GDM1 (cell line): ENCODE results near the gene CNOT4.

ENCODE experiments used
- DNase-seq: peaks from one replicate; lab custom pipeline; 2025; lab: John Stamatoyannopoulos, UW

The CNOT4 gene

DNA sequence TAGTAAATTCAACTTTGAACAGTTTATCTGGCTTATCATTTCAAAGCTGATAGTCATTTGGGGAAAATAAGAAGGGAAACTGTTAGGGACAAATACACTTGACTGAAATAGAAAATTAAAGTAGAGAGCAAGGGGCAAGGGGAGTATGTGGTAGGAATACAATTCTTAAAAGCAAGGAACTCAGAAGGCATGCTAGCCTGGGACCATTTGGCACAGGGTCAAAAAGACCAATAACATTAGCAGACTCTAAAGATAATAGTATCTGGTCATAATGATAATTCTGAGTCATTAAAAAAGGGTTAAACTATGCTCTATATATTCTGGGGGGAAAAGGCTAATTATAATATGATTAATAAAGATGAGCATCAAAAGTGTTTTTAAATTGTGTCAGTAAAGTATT, 112.2 kb downstream of the CNOT4 start:
- no peak for DNase-seq

DNA sequence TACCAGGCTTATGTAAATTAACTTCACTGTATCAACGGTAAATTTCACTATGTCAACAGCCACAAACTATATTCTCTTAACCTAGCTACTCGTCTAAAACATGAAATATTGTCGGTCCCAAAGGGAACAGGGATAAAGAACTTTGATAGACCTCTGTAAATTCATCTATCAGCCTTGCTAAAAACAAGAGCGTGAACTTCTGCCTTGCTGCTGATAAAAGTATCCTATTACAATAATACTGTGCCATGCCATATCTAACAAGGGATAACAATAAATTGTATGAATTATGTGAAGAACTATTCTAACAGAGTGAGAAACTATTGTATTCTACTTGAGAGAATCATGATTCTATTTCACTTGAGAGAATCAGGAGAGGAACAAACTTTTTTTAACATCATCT, 117.2 kb downstream of the CNOT4 start:
- DNase-seq = no peak

DNA sequence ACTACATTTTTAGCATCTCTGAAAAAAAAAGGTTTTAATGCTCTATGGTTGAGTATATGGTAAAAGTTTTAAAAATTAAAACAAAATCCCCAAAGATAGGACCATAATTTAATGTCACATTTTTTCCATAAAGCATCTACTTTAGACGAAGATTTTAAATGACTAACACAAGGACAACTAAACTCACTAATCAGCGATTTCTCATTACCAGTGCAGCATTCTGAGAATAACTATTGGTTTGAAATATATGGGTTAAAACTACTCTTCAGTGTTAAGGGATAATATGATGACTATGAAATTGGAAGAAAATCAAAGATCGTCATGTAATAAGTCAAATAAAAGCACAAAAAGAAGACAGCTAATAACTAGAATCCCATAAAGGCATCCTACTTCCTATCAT, 118.4 kb downstream of the CNOT4 start:
- no peak for DNase-seq

DNA sequence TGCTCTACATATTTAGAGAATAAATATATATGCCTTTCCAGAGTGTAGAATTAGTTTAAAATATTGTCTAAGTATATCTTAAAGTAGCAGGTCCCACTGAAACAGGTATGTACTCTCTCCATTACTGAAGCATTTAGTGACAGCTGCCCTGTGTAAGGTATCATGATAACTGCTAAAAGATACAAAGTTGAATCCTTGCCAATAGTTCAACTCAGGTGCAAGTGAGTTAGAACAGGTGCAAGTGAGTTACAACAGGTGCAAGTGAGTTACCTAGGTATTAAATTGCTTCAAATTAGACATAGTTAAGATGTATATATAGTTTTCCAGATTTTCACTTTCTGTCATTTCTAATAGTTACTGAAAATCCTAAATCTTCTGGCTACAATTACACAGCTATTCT, 119.1 kb downstream of the CNOT4 start:
- DNase-seq = no peak

DNA sequence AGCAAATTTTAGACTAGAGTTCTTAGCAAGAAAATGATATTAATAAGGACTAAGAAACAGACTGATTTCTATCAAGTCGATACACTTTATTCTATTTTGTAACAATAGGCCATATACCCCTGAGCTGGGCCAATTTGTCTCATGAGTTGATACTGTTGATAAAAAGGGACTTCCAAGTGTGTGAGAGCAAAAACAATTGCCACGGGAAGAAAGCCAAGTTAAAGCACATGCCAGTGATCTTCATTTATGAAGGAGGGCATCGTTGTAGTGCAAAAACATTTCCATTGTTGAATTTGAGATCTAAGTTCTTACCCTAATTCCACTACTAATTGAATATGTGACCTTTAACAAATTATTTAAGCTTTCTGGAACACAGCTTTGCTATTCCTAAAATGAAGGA, 119.9 kb downstream of the CNOT4 start:
- DNase-seq = no peak

DNA sequence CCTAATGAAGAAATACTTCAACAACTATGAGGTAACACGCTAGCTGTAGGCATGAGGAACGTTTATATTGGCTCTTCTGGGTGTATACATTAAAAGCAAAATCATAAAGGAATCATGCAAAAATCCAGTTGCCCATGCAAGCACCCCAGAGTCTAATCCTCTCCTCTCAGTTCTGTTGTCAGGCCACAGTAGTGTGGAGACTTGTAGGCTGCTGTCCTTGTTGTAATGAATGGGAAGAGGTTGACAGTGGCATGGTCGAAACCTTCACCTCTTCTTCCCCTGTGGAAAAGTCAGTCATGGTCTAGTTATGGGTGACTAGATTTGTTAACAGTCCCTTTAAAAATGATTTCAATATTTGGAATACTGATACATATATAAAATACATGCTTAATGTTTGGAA, 121.3 kb downstream of the CNOT4 start:
- DNase-seq = no peak

DNA sequence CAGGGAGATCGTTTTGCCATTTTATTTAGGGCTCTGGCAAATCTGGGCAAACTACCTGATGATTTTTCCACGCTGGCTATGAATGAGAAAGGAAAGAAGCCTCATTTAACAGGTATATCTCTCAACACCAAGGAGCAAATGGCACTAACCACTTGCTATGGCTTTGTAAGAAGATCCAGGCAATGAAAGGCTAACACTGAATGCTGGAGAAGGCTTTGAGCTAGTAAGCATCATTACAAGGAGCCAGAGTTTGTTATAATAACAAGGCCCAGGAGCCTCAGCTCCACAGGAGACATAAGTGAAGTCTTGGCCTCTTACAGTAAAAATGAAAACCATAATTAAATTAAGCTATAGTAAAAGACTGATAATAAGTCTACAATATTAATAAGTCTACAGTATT, 123.1 kb downstream of the CNOT4 start:
- DNase-seq = no peak

DNA sequence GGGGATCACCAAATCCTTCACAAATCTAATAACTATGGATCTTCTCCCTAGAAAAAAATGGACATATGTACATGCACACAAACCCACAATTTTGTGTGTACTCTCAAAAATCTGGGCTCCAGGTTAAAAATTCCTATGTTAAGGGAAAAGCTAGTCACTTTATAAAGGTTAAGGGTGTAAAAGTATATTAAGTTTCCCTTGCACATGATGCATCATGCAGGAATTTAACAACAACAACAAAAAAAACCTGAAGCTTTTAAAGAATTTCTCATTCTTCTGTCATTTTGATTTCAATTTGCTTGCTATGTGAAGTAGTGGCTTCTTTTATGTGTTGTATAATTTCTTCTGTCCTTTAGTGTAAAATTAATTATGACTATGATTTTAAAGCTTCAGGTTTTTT, 123.7 kb downstream of the CNOT4 start:
- no peak for DNase-seq

DNA sequence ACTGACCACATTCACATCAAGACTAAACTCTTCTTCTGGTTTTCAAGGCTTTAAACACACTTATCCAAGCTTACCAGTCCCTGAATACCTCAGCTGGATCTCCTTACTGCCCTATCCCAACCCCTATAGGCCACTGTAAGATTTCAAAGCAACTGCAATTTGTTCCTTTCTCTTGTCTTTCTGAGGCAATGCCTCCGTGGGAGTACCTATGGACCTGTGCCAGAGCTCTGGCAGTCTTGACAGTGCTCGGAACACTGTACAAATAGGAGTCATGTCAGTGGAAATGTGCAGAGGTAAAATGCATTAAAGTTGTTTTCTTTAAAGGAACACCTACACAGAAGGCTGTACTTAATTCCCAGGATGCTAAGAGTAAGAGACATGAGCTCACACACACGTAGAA, 124.7 kb downstream of the CNOT4 start:
- no peak for DNase-seq

DNA sequence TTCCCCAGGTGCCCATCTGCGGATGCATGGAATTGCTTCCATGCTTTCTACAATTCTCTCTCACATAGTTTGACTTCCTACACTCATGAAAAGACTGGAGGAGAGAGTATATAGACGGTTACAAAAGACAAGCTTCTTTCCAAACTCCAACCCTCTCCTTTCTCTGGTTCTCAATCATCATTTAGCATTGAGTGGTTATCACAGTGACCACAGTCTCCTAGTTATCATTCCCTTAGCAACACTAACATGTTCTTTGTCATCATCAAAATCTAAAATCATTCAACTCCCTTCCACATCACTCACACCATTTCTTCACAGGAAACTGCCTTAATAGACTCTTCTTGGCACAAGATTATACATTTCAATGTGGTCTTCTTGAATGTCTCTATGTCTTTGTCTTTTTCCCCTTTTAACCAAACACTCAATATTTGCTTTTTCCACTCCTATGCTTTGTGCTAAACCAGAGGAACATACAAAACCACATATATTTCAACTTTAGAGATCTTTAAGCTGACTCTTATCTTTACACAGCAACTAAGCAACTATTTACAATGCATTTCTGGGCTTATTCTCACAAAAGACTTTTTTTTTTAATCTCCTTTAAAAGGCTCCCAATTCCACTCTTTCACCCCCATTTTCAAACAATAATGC, 126.3 kb downstream of the CNOT4 start:
- DNase-seq = no peak

DNA sequence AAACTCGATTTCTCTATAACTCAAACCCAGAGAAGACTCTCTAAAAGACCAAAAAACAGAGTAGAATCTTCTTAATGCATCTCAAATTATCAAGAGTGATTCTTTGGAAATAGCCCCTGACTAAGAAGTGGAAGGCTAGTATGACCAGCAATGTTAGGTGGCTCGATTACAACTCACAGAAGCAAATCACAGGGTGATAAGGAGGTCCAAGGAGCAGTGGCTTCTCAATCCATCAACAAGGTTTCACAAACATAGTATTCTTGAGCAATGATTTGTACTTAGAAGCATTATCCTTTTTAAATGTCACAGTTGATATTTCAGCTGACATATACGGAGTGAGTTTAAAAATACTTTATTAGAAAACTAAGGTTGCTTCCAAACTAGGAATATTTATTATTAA, 127.7 kb downstream of the CNOT4 start:
- no peak for DNase-seq

DNA sequence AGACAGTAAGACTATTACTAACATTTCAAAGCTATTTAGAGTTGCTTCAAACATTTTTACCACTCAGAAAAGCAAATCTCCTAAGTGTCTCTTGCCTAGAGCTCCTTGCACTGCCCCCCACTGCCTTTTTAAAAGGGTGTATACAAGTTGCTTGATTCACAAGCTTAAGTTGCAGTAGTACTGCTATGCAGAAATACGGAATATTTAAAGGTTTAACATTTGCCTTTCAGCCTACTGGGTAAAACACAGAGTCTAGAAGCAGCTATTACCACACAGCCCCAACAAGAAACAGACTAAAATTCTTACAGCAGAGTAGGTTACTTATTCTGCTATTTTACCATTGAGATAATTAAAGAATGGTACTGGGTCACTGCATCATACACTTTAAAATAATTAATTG, 128.5 kb downstream of the CNOT4 start:
- no peak for DNase-seq

DNA sequence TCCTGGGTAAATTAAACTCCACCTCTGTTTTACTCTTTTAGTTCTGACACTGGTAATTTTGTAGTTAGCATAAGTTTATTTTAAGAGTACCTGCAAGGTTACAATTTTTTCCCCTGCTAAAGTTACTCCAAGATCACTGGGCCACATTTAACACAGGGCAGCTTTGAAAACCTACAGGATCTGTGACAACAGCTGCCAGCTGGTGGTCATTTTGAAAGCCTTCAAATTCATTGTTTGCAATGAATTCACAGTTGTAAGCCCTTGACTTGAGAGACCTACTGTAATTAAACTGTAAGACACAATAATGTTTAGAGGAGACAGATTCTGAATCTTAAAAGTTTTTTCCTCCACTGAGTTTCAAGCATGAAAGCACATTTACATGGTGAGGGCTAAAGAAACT, 129.6 kb downstream of the CNOT4 start:
- no peak for DNase-seq

DNA sequence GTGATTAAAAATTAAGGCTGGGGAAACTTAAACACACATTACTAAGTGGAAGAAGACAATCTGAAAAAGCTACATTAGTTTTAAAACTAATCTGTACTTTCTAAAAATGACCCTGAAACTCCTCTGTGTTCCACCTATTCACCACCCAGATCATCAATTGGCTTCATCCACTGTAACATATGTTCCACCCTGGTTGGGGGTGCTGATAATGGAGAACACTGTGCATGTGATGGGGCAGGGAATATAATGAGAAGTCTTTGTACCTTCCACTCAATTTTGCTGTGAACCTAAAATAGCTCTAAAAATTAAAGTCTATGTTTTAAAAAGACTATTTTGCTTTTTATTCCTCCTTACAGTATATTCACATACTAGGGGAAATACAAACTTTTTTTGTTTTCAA, 132.7 kb downstream of the CNOT4 start:
- DNase-seq = no peak

DNA sequence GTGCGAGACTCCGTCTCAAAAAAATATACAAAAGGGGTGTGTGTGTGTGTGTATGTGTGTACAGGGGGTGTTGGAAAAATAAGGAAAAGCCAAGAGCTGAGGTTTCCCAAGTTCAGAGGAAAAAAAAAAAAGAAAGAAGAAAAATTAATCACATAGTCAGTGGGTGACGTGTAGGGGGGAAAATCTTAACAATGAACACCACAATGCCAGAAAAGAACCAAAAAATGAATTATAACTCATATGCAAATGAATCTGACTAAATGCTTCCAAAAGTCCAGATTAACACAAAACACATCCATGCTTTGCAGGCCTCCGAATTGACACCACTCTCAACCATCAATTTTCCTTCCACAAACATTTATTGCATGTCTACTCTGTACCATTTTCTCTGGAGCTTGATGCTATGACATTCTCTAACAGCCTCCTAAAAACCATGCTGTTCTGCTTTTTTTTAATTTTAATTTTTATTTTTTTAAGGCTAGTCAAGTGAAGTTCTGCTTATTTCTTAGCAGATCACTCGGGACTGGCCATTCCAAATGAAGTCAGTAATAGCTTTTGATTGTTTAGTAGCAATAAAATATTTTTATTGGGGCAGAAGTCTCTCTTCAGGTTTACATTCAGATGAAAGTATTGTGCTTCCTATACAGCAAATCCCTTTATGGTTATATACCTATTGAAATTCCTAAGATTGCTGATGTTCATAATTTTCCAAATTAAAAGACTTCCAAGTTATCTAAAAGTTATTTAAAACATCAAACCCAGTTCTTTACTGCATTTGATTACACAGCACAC, 133.8 kb downstream of the CNOT4 start:
- no peak for DNase-seq

DNA sequence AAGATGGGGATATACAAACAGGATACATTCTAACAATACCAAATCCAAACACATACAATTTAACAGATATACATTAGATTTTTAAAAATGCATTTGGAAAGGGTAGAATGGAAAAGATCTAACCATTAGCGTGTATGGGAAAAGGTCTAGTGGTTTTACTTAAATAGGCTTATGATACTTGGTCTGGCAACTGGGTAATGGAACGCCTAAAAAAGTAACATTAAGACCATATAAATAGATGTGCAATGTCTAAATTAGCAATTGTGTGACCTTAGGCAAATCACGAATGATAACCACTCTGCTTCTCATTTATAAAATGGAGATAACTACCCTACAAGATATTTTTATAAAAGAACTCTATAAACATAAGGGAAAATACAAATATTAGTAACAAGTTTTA, 135.2 kb downstream of the CNOT4 start:
- no peak for DNase-seq

DNA sequence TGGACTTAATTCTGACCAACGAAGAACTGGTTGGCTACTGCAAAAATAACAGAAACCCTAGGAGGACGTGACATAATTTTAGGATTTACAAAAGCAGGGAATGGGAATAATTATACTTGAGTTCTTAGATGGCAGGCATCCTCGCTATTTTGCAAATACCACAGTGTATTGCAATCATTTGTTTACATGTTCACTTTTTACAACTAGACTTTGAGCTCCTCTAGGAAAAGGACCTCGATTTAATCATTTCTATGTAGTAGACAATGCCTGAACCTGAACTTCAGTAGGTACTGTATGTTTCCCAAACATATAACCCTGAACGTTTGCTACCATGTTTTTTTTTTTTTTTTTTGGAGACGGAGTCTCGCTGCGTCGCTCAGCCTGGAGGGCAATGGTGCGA, 137.7 kb downstream of the CNOT4 start:
- no peak for DNase-seq

DNA sequence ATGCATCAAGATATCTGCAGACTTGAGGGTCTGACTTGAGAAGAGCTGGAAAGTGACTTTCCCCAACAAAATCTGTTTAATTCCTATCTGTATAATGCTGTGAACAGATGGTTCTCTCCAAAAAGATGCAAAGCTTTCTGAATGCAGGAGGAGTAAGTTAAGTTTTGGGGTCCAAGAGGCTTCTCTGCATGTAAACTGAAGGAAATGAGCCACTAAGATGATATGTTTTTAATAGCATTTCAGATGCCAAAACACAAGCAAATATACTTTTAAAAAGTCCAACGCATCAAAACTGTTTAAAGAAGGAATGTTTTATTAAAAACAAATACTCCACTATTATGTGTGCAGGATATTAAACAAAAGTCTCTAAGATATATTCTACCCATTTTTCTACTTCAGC, 139.2 kb downstream of the CNOT4 start:
- DNase-seq = no peak

DNA sequence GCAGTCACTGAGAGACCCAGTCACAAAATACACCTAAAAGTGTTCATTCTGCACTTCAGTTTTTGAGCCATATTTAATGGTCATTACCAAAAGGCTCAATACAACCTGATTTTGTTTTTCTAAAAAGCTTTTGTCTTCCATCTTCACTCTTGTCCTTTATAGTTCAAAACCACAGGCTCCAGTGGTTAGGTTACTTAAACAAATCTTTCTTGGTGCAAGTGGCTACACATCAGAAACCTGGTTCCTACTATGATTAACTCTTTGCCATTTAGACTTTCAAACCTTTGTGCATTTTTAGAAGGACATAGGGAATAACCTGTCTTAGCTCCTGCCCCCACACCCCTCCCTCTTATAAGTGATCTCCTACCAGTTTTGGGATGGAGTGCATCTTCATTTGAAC, 140.5 kb downstream of the CNOT4 start:
- DNase-seq = no peak

DNA sequence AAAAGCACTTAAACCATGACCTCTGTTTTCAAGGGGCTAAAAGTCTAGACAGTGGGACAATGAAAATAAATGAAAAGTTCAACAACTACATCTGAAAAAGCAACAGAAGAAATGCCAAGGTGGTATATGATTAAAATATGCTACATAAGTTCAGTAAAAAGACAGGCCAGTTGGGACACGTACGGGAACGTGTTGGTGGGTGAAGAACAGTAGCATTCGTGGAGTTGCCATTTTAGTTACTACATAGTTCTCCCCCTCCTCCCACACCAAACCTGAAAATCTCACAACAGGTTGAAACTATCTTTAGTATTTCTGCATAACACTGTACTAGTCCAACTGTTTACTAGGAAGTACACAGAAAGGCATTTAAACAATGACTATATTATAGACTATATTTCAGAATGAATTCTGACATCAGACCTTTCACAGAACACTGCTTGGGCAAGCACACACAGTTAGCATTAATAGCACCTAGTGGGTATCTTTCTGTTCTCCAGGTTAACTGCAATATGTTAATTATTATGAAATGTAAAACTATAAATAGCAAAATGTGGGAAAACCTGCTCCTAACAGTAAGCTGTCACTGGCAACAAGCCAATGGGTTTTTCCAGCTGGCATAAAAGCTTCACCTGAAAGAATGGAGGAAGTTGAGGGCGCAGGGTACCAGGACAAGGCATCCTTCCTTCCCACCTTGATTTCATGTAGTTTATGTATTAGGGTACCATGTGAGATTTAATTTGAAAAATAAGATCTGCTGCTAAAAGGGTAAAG, 141.3 kb downstream of the CNOT4 start:
- no peak for DNase-seq

DNA sequence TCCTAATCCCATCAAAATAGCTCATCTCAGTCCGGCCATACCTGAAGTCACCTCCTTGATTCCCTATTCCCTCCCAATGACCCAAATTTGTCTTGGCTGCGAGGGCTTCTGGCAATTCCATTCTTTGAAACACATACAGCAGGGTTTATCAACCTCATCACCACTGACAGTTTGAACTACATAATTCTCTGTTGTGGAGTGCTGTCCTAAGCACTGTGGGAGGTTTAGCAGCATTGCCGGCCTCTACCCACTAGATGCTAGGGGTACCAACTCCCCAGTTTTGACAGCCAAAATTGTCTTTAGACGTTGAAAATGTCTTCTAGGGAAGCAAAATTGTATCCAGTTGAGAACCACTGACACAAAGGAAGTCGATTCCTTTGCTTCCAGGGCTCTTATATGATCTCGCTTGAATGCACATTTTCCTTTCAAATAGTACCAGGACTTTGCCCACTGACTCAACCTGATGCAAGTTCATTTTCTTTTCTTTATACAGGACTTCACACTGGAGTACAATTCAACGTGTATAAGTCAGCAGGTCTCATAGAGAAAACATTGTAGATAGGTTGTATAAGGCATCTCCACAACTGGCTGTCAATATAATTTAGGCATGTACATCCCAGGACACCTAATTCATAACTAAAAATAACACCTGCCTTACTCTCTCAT, 142.9 kb downstream of the CNOT4 start:
- no peak for DNase-seq

DNA sequence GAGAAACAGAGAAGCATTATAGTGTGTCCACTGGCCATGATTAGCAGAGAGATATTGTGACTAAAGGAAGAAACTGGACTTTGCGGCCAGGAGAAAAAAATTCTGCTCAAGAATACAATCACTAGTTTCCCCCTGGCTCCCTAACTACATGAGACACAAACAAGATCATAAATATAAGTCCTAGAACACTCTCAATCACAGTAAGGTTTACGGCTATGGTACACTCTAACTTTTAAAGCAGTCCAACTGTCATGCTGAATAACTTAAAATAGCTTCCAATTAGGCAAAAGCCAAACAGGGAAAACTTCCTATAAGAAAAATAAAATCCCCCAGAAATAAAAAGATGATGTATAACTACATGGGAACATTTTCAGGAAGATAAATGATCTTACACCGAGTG, 144.2 kb downstream of the CNOT4 start:
- DNase-seq = no peak

DNA sequence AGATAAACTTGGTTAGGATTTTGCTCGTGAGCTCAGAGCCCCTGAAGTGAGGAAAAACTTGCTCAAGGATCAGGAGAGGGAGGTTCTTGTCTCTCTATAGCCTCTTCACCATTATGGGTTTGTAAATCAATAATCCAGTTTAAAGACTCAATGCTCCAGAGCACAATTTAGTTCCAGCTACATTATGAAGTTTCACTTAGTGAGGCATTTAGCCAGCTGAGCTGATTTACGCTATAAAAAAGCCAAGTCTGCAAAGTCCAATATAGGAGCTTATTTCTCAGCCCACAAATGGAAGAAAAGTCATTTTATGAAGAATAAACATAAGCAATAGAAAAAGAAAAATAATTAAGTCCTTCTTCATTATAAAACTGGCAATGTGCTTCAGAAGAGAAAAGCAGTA, 145.7 kb downstream of the CNOT4 start:
- no peak for DNase-seq
